ENCODE results near the gene GLIPR1L1.
"Not testable (repeated sequence)": the region's sequence is repeated elsewhere in the genome, so short reads cannot be mapped to it uniquely, and the experiment has no call there.

GLIPR1L1 gene

GRCh38 chr12:75329918-75330826 lies 4.3 kb upstream of the GLIPR1L1 start, which contains the start of gene CAPS2:
TSS of gene CAPS2 (minus strand) at chr12:75330324. CDS start at chr12:75326498, 3,826 bp downstream.
- ChIA-PET CTCF (interaction anchor here (0.7 kb wide), 1 partner anchor 940 kb away, joined by 4 read pairs; no protein-coding TSS in a partner anchor), POLR2A (interaction anchor here (0.9 kb wide), 1 partner anchor 61 kb away, joined by 4 read pairs; the partner anchor contains the start of gene GLIPR1L2)

GRCh38 chr12:75337905-75338304 lies 3.4 kb downstream of the GLIPR1L1 start:
- CTCF ChIA-PET, result interaction anchor here (0.6 kb wide), 1 partner anchor 147 kb away, joined by 3 read pairs; no protein-coding TSS in a partner anchor
- TF ChIP-seq ARNT (IDR thresholded peaks at IDR 0.05) (no peak), ELF4 (IDR thresholded peaks at IDR 0.05) (no peak), CTBP1 (IDR thresholded peaks at IDR 0.05; ENCODE audit: borderline replicate concordance) (no peak)
- DNase-seq (ENCODE audit: extremely low spot score), result no peak
- POLR2A ChIA-PET, result no interaction called here

More at GRCh38 chr12:75329918-75330826, 4.3 kb upstream of the GLIPR1L1 start, which contains the start of gene CAPS2:
- TF ChIP-seq TARDBP (IDR thresholded peaks at IDR 0.05) (no peak), BHLHE40 (IDR thresholded peaks at IDR 0.05; ENCODE audit: borderline replicate concordance) (no peak), FOXM1 (IDR thresholded peaks at IDR 0.05; ENCODE audit: borderline replicate concordance) (peak; percentile 91)
- peak; percentile 79 for DNase-seq (ENCODE audit: extremely low spot score)

DNA sequence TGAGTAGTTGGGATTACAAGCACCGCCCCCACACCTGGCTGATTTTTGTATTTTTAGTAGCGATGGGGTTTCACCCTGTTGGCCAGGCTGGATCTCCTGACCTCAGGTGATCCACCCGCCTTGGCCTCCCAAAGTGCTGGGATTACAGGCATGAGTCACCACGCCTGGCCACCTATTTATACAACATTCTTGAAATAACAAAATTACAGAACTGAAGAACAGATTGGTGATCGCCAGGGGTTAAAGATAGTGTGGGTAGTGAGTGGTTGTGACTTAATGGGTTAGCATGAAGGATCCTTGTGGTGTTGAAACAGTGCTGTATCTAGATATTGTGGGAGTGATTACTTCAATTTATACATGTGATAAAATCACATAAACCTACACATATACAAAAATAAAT lies 7.4 kb downstream of the GLIPR1L1 start:
- POLR2A ChIA-PET, result no interaction called here
- CTCF ChIA-PET, result no interaction called here
- no peak for TF ChIP-seq FOXA1 (IDR thresholded peaks at IDR 0.05)
- no peak for TF ChIP-seq ZNF384 (IDR thresholded peaks at IDR 0.05)
- no peak for TF ChIP-seq ARNT (IDR thresholded peaks at IDR 0.05)
- TF ChIP-seq HDGF (IDR thresholded peaks at IDR 0.05; ENCODE audit: borderline replicate concordance), result no peak
- no peak for TF ChIP-seq FOXM1 (IDR thresholded peaks at IDR 0.05; ENCODE audit: borderline replicate concordance)
- TF ChIP-seq BHLHE40 (IDR thresholded peaks at IDR 0.05; ENCODE audit: borderline replicate concordance), result no peak
- no peak for TF ChIP-seq SUZ12 (IDR thresholded peaks at IDR 0.05)
- no peak for TF ChIP-seq NFRKB (IDR thresholded peaks at IDR 0.05)
- TF ChIP-seq, protein P1, sequence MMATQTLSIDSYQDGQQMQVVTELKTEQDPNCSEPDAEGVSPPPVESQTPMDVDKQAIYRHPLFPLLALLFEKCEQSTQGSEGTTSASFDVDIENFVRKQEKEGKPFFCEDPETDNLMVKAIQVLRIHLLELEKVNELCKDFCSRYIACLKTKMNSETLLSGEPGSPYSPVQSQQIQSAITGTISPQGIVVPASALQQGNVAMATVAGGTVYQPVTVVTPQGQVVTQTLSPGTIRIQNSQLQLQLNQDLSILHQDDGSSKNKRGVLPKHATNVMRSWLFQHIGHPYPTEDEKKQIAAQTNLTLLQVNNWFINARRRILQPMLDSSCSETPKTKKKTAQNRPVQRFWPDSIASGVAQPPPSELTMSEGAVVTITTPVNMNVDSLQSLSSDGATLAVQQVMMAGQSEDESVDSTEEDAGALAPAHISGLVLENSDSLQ (IDR thresholded peaks at IDR 0.05), result no peak
- TF ChIP-seq TARDBP (IDR thresholded peaks at IDR 0.05), result no peak
- no peak for TF ChIP-seq SP1 (IDR thresholded peaks at IDR 0.05)
- TF ChIP-seq CTBP1 (IDR thresholded peaks at IDR 0.05; ENCODE audit: borderline replicate concordance), result no peak
- TF ChIP-seq L3MBTL2 (conservative IDR thresholded peaks at IDR 0.05), result no peak
- TF ChIP-seq ELF4 (IDR thresholded peaks at IDR 0.05), result no peak
- no peak for TF ChIP-seq FOXK2 (IDR thresholded peaks at IDR 0.05)
- DNase-seq (ENCODE audit: extremely low spot score), result no peak

- CTCF ChIA-PET, result no interaction called here
- no peak for DNase-seq (ENCODE audit: extremely low spot score)
- POLR2A ChIA-PET, result no interaction called here
- TF ChIP-seq FOXM1 (IDR thresholded peaks at IDR 0.05; ENCODE audit: borderline replicate concordance) (no peak), BHLHE40 (IDR thresholded peaks at IDR 0.05; ENCODE audit: borderline replicate concordance) (no peak), SP1 (IDR thresholded peaks at IDR 0.05) (no peak), TARDBP (IDR thresholded peaks at IDR 0.05) (no peak), ARNT (IDR thresholded peaks at IDR 0.05) (no peak), ZNF384 (IDR thresholded peaks at IDR 0.05) (no peak), CTBP1 (IDR thresholded peaks at IDR 0.05; ENCODE audit: borderline replicate concordance) (no peak), FOXA1 (IDR thresholded peaks at IDR 0.05) (no peak), LEF1 (IDR thresholded peaks at IDR 0.05; ENCODE audit: borderline replicate concordance) (no peak), ELF4 (IDR thresholded peaks at IDR 0.05) (no peak), FOXK2 (IDR thresholded peaks at IDR 0.05) (no peak), NFRKB (IDR thresholded peaks at IDR 0.05) (no peak), L3MBTL2 (conservative IDR thresholded peaks at IDR 0.05) (no peak), SUZ12 (IDR thresholded peaks at IDR 0.05) (no peak), HDGF (IDR thresholded peaks at IDR 0.05; ENCODE audit: borderline replicate concordance) (no peak)
- TF ChIP-seq, protein P1 (IDR thresholded peaks at IDR 0.05), result no peak
These were observed 11.1 kb downstream of the GLIPR1L1 start for GRCh38 chr12:75345531-75345930.

GRCh38 chr12:75346215-75346614 lies 11.7 kb downstream of the GLIPR1L1 start:
- DNase-seq (ENCODE audit: extremely low spot score); POLR2A ChIA-PET; CTCF ChIA-PET: not testable (repeated sequence)

DNA sequence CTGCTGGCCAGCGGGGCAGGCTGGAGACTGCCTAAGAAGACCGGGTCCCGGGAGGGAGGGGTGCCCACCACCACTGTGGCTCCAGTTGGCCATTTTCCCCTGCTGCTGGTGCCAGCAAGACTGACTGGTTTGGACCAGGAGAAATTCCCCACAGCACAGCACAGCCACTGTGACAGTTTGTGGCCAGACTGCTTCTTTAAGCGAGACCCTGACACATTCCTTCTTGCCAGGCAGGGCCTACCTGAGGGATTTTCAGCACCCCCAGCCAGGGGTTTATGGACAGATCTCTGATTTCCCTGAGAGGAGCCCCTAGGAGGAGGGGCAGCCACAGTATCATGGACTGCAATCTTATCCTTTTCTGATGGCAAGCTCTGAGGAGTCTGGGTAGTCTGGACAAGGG lies 15.5 kb downstream of the GLIPR1L1 start:
- DNase-seq (ENCODE audit: extremely low spot score), result no peak
- CTCF ChIA-PET, result no interaction called here
- no peak for TF ChIP-seq CTBP1 (IDR thresholded peaks at IDR 0.05; ENCODE audit: borderline replicate concordance)
- no peak for TF ChIP-seq SUZ12 (IDR thresholded peaks at IDR 0.05)
- TF ChIP-seq FOXA1 (IDR thresholded peaks at IDR 0.05), result no peak
- TF ChIP-seq LEF1 (IDR thresholded peaks at IDR 0.05; ENCODE audit: borderline replicate concordance), result no peak
- TF ChIP-seq, protein P1 (IDR thresholded peaks at IDR 0.05), result no peak
- no peak for TF ChIP-seq FOXK2 (IDR thresholded peaks at IDR 0.05)
- no peak for TF ChIP-seq SP1 (IDR thresholded peaks at IDR 0.05)
- TF ChIP-seq ZNF384 (IDR thresholded peaks at IDR 0.05), result no peak
- no peak for TF ChIP-seq NFRKB (IDR thresholded peaks at IDR 0.05)
- TF ChIP-seq BHLHE40 (IDR thresholded peaks at IDR 0.05; ENCODE audit: borderline replicate concordance), result no peak
- no peak for TF ChIP-seq TARDBP (IDR thresholded peaks at IDR 0.05)
- no peak for TF ChIP-seq HDGF (IDR thresholded peaks at IDR 0.05; ENCODE audit: borderline replicate concordance)
- POLR2A ChIA-PET, result no interaction called here
